Left renal cortex interstitium (tissue), 4 donors: ENCODE measurements around the gene DDX10. TPM values are rescaled to one million over a fixed set of nuclear protein-coding genes. Genes with fewer than 3 reads are reported as not detected.

Source experiments
- DNase-seq, 4 donors: peaks; one replicate each; pipeline ENCODE4 v3.0.0-alpha.2; 2013; ENCODE audit warnings: low read depth in 4 of 4, low spot score in 2 of 4, missing footprints in 1 of 4
- polyA plus RNA-seq, 4 donors: library from polyadenylated mRNA; unstranded; fragments of 120-200 nt; gene quantifications; one replicate each; pipeline ENCODE4 v1.2.1, GENCODE V29; 2013; ENCODE audit not compliant: insufficient read length in 4 of 4

Gene DDX10
- polyA plus RNA-seq, 4 donors, result 69.6 to 94.9 (median 79.2) TPM

DNA sequence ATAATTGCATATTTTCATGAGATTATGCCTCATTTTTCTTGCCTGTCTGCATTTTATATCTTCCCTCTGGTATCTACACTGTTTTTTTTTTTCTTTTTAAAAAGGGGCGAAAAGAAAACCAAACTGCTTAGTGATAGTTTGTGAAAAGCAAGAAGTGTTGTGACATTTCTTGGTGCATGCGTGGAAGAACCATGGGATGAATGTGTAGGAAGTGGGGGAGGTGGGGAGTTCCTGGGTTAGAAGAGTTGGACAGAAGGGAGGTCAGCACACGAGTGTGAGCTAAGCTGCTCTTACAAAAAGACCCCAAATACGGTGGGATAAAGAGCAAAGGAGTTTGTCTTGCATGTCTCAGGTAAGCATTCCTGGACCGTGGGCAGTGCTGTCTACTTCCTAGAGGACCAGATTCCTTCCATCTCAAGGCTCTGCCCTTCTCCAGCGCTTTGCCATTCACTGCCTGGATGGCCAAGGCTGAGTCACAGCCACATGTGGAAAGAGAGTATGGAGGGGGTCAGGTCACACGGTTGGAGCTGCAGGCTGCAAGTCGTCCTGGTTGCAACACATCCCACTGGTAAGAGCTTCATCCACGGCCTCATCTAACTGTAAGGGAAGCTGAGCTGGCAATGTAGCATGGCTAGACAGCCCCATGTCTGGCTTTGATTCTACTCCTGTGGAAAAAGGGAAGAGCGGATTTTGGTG lies 300.6 kb downstream of the DDX10 start:
- DNase-seq, result no peak

DNA sequence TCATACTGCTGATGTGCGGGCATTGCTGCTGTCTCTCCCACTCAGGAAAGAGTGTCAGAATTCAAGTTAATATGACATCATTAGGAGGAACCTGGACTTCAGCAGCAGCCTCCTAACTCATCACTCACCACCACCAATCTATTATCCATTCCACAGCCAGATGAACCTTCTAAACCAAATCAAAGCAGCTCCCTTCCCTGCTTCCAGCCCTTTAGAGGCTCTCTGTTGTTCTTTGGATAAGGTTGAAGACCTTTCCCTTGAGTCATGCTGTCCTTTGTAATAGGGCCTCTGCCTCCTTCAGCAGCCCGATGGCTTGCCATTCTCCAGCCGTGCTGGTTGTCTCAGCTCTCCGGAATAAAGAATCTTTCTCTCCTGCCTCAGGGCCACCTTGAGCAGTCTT lies 301.3 kb downstream of the DDX10 start:
- DNase-seq, result no peak

DNA sequence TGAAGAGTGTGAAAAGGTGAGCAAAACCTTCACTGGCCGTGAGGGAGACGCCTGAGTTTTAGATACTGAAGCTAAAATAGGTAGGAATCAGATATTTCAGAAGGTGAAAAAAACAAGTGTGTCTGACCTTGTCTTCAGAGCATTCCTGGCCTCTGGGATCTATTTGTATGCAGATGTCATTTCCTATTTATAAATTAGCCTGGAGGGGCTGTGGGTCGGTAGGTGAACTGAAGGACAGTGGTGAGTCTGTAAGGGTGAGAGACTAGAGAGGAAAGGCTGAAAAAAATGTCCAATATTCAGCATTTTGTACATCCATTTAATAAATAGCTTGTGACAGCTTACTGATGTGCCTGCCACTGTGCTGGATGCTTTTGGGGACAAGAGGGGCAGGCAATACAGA lies 302.1 kb downstream of the DDX10 start:
- no peak for DNase-seq

DNA sequence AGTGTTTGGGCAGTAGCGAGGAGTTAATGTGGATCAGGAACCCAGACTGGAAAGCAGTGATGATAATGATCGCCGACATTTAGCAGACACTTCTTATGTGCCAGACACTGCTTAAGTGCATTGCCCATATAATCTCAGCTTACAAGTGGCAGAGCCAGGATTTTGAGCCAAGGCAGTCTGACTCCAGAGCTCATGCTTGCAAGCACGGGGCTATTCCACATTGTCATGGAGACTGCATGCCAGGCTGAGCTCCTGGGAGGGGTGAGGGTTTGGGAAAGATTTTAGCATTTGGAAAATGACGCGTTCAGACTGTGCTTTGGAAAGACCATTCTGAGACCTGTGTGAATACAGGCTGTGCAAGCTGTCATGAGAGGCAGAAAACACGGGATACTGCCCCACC lies 302.7 kb downstream of the DDX10 start:
- no peak for DNase-seq

DNA sequence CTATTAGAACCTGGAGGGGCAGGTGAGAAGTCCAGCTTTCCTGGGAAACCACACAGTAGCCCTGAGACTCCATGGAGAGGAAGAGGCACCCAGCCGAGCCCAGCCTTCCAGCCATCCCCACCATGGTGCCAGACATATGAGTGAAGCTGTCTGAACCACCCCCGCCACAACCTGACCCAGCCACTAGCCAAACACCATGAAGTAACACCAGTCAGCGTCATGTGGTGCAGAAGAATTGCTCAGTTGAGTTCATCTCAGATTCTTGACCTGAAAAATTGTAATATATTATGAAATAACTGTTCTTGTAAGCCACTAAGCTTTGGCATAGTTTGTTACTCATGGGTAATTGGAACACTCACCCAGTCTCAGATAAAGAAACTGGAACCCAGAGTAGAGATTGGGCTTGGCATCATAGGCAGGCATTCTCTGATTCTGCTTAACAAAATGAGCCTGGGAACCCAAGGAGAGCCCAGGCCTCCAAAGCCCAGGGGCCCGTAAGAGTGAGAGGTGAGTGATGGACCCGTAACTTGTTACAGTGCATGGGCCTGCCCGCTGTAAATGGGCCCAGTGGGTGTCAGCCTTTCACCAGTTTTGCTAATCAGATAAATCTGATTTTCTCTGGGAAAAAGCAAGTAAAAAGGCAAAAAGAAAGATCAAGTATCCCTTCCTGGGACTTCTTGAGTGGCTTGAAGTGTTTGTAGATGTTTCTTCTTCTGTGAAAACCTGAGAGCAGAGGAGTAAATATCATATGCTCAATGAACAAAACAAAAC lies 305.5 kb downstream of the DDX10 start:
- DNase-seq, result no peak

DNA sequence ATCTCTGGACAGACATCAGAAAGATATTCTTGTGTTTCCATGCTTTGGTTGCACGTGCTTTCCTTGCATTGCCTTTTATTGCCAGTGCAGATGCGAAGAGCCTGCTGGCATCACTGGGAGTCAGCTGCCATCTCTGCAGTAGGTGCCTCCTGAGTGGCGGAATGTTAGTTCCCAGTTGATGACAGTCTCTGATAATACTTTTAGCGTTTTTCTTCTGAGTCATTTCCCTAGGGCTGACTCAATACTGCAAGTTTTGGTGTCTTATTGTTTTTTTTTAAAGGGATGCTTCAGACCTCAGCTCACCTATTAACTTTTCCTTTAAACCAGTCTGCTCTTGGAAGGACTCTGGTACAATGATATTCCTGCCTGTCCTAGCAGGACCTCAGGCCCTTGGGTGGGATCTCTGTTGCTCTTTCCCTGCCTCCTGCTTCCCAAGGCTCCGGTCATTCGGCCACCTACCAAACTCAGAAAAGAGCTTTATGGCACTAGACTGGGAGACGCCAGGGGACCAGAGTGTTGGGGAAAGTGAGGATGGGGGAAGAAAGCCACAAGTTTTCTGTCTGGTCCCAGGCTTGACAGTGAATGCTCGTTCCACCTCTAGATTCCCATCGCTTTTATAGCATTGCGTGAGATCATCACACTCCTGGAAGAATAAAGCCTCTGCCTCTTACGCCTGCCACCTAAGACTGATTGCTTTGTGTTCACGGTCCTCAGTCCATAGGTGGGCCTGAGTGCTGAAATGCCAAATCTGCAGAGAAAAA lies 308.7 kb downstream of the DDX10 start:
- no peak for DNase-seq

DNA sequence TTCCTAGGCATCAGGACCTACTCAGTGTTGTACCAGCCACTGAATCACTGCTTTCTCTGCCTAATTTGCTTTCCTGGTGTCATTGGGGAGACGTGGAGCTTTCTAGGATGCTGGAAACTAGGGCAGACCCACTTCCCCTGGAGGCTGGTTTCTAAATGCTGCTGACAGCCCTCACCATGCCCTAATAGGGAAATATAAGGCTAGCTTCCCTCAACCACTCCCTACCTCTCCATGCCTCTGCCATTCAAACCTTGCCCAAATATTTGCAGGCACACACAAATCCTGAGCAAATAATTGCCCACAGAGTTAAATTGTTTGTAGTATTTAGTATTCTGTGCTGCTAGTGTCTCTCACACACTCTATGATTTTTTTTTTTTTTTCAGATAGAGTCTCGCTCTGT lies 310.2 kb downstream of the DDX10 start:
- no peak for DNase-seq

DNA sequence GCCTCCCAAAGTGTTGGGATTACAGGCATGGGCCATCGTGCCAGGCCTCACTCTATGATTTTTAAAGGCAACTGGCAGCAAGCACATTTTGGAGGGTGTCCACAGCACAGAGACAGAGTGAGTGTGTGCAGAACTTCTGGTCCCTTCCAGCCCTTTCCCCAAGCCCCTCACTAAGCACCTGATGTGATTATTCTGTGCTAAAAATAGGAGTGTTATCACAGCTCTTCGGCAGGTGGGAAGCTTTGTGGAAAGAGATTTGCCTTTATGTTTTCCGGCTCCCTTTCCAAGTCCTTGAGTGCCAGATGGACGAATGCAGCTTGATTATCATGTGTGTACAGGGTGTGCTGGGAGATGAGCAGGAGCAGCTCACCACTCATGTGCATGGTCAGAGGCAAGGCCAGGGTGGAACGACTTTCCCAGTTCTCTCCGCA lies 310.8 kb downstream of the DDX10 start:
- no peak for DNase-seq

DNA sequence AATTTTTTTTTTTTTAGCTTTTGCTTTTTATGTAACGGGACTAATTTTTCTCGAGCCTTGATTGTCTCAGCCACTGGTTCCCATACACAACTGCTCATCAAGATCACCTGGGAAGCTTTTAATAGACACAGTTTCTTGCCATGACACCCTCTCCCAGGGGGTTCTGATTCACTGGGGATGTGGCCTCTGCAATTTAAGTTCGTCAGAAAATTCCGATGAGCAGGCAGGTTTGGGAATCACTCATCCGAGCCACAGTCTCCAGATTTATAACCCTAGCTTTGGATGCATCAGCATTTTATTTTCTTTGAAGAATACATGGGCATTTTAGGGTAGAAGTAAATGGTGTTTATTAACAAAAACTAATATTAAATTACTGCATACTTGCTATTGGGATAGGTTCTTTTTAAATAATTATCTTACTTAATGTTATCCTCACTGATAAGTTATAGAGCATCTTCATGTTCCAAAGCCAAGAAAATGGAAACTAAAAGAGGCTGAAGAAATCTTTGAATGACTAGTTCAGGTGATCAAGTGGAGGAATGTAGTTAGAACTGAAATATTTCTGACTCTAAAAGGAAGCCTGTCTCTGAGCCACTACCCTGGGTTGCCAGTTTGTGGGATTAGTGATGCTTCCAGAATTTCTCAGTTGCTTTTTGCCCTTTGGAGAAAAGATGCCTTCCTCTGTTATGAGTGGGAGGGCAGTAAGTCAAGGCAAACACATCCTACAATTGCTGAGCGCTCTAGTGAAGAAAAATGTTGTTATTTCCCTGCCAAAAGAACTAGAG lies 319.0 kb downstream of the DDX10 start:
- DNase-seq, result no peak

DNA sequence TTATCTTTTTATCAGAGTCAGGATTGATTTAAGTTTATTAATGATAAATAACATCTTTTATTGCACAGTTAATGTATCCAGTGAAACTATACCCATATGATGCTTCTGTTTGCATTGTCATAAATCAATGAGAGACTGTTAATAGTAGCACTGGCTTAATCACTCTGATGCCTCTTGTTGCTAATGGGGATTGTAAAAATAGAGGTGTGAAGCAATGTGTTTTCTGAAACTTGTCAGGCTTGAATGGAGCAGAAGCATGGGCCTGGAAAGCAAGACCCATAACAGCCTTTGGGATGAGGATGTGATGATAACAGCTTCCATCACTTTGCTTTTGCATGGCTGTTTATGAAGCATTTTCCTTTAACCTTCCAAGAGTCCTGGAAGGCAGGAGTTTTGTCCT lies 319.7 kb downstream of the DDX10 start:
- DNase-seq, result no peak

DNA sequence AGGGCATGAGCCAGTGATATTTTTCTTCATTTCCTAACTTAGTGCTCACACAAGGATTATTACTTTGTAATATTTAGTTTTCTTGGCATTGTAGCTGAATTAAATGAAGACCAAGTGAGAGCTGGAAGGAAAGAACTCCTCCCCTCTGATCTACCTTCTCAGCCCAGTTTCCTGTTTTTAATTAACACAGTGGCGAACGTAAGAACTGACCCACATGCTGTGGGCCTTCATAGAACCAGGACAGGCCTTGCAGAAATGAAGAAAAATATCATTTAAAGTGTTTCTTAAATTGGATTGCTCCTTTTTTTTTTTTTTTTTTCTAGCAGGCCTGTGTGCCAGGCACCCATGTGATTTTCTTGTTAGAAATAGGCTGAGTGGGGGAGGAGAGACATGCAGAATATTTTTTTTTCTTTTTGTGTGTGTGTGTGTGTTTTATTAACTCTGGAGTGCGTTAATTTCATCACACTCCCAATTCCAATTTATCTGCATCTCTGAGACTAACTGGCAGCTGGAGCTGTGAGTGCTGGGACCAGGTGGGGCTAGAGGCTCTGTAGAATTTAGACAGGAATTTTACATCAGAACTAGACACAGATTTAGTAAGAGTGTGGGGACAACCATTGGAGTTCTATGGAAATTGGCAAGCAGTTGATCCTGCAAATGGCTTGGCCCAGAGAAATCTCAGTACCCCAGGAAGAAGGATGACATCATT lies 320.5 kb downstream of the DDX10 start:
- DNase-seq, result no peak

DNA sequence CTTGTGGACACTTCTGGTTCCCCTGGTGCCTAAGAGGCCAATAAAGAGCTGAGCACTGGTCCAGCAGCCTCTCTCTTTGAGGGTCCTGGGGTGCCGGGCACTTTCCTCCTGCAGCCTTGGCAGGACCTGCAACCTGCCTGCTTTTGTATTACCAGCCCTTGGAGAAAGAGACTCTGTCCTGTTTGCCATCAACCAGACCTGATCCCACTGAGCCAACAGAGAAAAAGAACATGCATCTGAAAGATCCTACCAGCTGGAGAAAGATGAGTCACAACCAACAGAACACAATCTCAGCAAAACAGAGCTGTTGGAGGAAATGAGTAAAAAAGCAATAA lies 321.0 kb downstream of the DDX10 start:
- no peak for DNase-seq

Other genes starting within 250 kb of the DDX10 start
- 1 to 10 TPM; 1.3 to 3.1 (median 2.7) TPM for gene C11orf65, start 197.5 kb upstream of the DDX10 start, polyA plus RNA-seq
- gene POGLUT3, start 166.7 kb upstream of the DDX10 start, polyA plus RNA-seq, result 10 to 100 TPM; 35.1 to 43.9 (median 39.5) TPM
- gene EXPH5, start 71.3 kb upstream of the DDX10 start, polyA plus RNA-seq, result 1 to 10 TPM; 2.4 to 4.9 (median 4.1) TPM